Spleen (tissue), 11 donors: ENCODE data around the gene CZIB. TPM values are rescaled to one million over a fixed set of nuclear protein-coding genes. Genes with fewer than 3 reads are reported as not detected.

Experiments used
- DNase-seq: peaks from one replicate; pipeline ENCODE4 v3.0.0-alpha.2; 2020
- H3K27ac ChIP-seq, 8 donors: fragments of 200-600 bp; sonication (generic) in 7 of 8; 1 replicate in 4 of 8; 2 replicates in 4 of 8; pipeline versions ENCODE4 v1.5.0 to v1.8.0; 2016 to 2021; ENCODE audit warnings: inconsistent platforms in 4 of 8, mild to moderate bottlenecking in 4 of 8, moderate library complexity in 1 of 8
- H3K27me3 ChIP-seq, 7 donors: fragments of 200-600 bp; sonication (generic) in 6 of 7; replicated peaks in 1 of 7; 1 replicate in 4 of 7; 2 replicates in 3 of 7; pipeline versions ENCODE4 v1.5.0 to v1.8.0; 2016 to 2021; ENCODE audit warnings: inconsistent platforms in 3 of 7, mild to moderate bottlenecking in 1 of 7
- H3K36me3 ChIP-seq, 6 donors: fragments of 200-600 bp; sonication (generic) in 5 of 6; 1 replicate in 4 of 6; 2 replicates in 2 of 6; pipeline versions ENCODE4 v1.5.0 to v1.8.0; 2016 to 2021; ENCODE audit warnings: inconsistent platforms in 2 of 6
- H3K4me1 ChIP-seq, 6 donors: fragments of 200-600 bp; sonication (generic) in 5 of 6; 1 replicate in 3 of 6; 2 replicates in 3 of 6; pipeline versions ENCODE4 v1.5.0 to v1.8.0; 2016 to 2021; ENCODE audit warnings: inconsistent platforms in 3 of 6
- H3K4me3 ChIP-seq, 8 donors: fragments of 200-600 bp; sonication (generic) in 7 of 8; 1 replicate in 4 of 8; 2 replicates in 4 of 8; pipeline versions ENCODE4 v1.5.0 to v1.8.0; 2016 to 2021; ENCODE audit warnings: inconsistent platforms in 4 of 8, mild to moderate bottlenecking in 4 of 8, moderate library complexity in 2 of 8
- H3K9me3 ChIP-seq, 8 donors: fragments of 200-600 bp; sonication (generic) in 7 of 8; 1 replicate in 4 of 8; 2 replicates in 4 of 8; pipeline versions ENCODE4 v1.5.0 to v1.8.0; 2016 to 2021; ENCODE audit warnings: inconsistent platforms in 4 of 8
- POLR2A ChIP-seq, 3 donors: fragments of 450-650 bp; IDR thresholded peaks; one replicate each; pipeline ENCODE4 v1.5.1; 2017; ENCODE audit warnings: antibody characterized with exemption in 3 of 3, mild to moderate bottlenecking in 1 of 3
- POLR2AphosphoS5 ChIP-seq, 3 donors: sonication (generic); formaldehyde crosslinking; IDR thresholded peaks; one replicate each; pipeline ENCODE4 v1.5.1; 2017; ENCODE audit warnings: antibody characterized with exemption in 3 of 3
- WGBS, 5 donors: extraction: QIAGEN DNeasy Blood & Tissue Kit in 3 of 5; methylation state at CpG; one replicate each; pipeline versions ENCODE4 v1.1.5 to v1.1.7; 2013 to 2018; 5-methylcytosine and 5-hydroxymethylcytosine counted together
- intact Hi-C: fragments of 100-400 bp; cut with DNase I; formaldehyde crosslinking; loops from one replicate; pipeline ENCODE4 v1.15.0; 2023; ENCODE audit warnings: low total_unique reads
- polyA plus RNA-seq, 3 donors: library from polyadenylated mRNA; stranded (reverse); fragments of 200-250 nt; gene quantifications; one replicate each; pipeline ENCODE4 v1.2.1, GENCODE V29; 2013
- total RNA-seq, 7 donors: library from RNA; depleted of rRNA in 3 of 7; stranded (reverse); fragments of >200 nt in 3 of 7; fragmentation: NEBNext Ultra II Directional in 4 of 7; extraction: Animal tissue kit (Norgen Biotek cat#: 25700) in 4 of 7; gene quantifications; one replicate each; pipeline versions ENCODE4 v1.1.0 to v1.2.1, GENCODE V29; 2016 to 2021
- TF ChIP-seq, protein P1 (sequence below), 11 experiments: fragments of 200-600 bp in 7 of 11; fragments of 450-650 bp in 4 of 11; sonication (generic) in 4 of 11; IDR thresholded peaks in 8 of 11; conservative IDR thresholded peaks in 3 of 11; 1 replicate in 7 of 11; 2 replicates in 4 of 11; pipeline versions ENCODE4 v1.4.0 to v1.8.0; 2016 to 2021; ENCODE audit warnings: antibody characterized with exemption in 11 of 11, inconsistent platforms in 4 of 11, mild to moderate bottlenecking in 1 of 11
- donor health status: healthy with polysubstance abuse.
- donor health status: DM: no; HTN: no; CAD: no; lungs with moderate emphysema.
- donor health status: DM: no; HTN: no; CAD: no.
- donor health status: Bipolar disorder and iron deficiency.
- donor health status: healthy.
- donor health status: DM: no; HTN: no; CAD: no.
- donor health status: DM: yes; HTN: yes; CAD: no.

The CZIB gene
- total and polyA plus RNA-seq, 10 donors = 35.3 to 71.8 (median 47.7) TPM

DNA sequence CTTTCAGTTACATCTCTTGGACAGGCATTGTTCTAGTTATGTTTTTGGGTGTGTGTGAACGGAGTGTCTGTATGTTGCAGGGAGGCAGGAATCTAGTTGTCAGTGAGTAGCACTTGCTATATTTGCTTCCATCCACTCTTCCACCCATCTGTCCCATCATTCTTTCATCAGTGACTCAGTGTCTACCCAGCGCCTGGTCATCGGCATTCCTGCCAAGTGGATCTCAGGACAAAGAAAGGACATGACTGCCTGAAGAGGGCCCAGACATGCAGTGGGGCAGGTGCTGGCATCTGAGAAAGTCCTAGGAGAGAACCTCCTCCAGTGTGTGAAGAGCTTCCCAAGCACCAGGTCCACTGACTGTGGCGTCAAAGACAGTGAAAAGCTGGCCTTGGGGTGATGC, 45.1 kb upstream of the CZIB start:
- Histone ChIP-seq H3K27ac (no peak overlapping the region), H3K36me3 (peaks cover 0 to 77% (median 16%) of the 10 kb centered on the region in 6 donors), H3K4me1 (no peaks in the 10 kb centered on the region), H3K4me3 (no peak overlapping the region), H3K27me3 (no peaks in the 10 kb centered on the region), H3K9me3 (no peaks in the 10 kb centered on the region)
- TF ChIP-seq, protein P1, sequence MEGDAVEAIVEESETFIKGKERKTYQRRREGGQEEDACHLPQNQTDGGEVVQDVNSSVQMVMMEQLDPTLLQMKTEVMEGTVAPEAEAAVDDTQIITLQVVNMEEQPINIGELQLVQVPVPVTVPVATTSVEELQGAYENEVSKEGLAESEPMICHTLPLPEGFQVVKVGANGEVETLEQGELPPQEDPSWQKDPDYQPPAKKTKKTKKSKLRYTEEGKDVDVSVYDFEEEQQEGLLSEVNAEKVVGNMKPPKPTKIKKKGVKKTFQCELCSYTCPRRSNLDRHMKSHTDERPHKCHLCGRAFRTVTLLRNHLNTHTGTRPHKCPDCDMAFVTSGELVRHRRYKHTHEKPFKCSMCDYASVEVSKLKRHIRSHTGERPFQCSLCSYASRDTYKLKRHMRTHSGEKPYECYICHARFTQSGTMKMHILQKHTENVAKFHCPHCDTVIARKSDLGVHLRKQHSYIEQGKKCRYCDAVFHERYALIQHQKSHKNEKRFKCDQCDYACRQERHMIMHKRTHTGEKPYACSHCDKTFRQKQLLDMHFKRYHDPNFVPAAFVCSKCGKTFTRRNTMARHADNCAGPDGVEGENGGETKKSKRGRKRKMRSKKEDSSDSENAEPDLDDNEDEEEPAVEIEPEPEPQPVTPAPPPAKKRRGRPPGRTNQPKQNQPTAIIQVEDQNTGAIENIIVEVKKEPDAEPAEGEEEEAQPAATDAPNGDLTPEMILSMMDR (IDR thresholded peaks at IDR 0.05 in 8 of 11, conservative IDR thresholded peaks at IDR 0.05 in 3 of 11) = no peak
- TF ChIP-seq POLR2AphosphoS5 (IDR thresholded peaks at IDR 0.05) (no peak), POLR2A (IDR thresholded peaks at IDR 0.05) (no peak)
- DNase-seq = peak; percentile 30
- intact Hi-C loops = no loop called here
- whole genome bisulfite sequencing, 5 donors = 92 to 100% (median 97%) methylated on average over 4 of the region's 4 CpGs

GRCh38 chr1:53264048-53264447, 43.6 kb upstream of the CZIB start:
- peak; percentile 41 for DNase-seq
- H3K9me3 ChIP-seq = no peaks in the 10 kb centered on the region
- peaks cover 0 to 82% (median 16%) of the 10 kb centered on the region in 6 donors for H3K36me3 ChIP-seq
- no peaks in the 10 kb centered on the region for H3K27me3 ChIP-seq
- no peak overlapping the region for H3K27ac ChIP-seq
- WGBS, 5 donors = 97 to 100% (median 98%) methylated on average over 8 to 11 of the region's 11 CpGs
- H3K4me3 ChIP-seq = no peak overlapping the region
- TF ChIP-seq, protein P1 (IDR thresholded peaks at IDR 0.05 in 8 of 11, conservative IDR thresholded peaks at IDR 0.05 in 3 of 11) = no peak
- no peak for TF ChIP-seq POLR2AphosphoS5 (IDR thresholded peaks at IDR 0.05)
- TF ChIP-seq POLR2A (IDR thresholded peaks at IDR 0.05) = no peak
- intact Hi-C loops = no loop called here
- H3K4me1 ChIP-seq = no peaks in the 10 kb centered on the region

- peaks cover 0 to 94% (median 16%) of the 10 kb centered on the region in 6 donors for H3K36me3 ChIP-seq
- H3K4me3 ChIP-seq = no peak overlapping the region
- H3K4me1 ChIP-seq = no peaks in the 10 kb centered on the region
- H3K27ac ChIP-seq = no peak overlapping the region
- H3K27me3 ChIP-seq = no peaks in the 10 kb centered on the region
- no peak for TF ChIP-seq POLR2AphosphoS5 (IDR thresholded peaks at IDR 0.05)
- no peak for TF ChIP-seq POLR2A (IDR thresholded peaks at IDR 0.05)
- TF ChIP-seq, protein P1 (IDR thresholded peaks at IDR 0.05 in 8 of 11, conservative IDR thresholded peaks at IDR 0.05 in 3 of 11) = no peak
- WGBS, 5 donors = 90 to 97% (median 95%) methylated on average over 2 to 3 of the region's 3 CpGs
- DNase-seq = peak; percentile 37
- intact Hi-C loops = no loop called here
- no peaks in the 10 kb centered on the region for H3K9me3 ChIP-seq
These were observed 41.6 kb upstream of the CZIB start for GRCh38 chr1:53262000-53262399.

DNA sequence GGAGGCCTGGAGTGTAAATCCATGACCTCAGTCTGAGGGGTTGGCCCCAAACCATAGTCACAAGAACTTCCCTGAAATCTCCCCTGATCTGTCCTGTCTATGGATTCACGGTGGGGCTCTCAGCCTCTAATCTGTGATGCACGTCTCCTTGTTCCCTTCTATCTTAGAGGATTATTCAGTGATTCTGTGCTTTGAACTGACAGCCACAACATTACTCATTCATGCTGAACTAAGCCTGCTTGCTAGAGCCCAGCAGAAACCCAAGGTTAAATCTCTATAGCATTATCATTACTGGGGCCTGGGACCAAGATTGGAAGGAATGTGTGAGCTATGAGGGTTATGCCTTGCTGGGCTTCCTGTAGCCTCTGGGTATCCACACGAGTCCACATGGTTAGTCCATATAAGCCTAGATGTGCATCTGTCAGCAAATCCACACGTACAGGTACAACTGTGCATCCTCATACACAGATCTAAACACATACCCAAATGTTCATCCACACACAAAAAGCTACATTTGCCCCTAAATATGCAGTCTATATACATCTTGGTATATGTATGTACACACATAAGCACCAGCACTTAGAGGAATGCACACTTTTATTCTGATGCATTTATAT, 40.3 kb upstream of the CZIB start:
- DNase-seq = no peak
- H3K27ac ChIP-seq = no peak overlapping the region
- H3K36me3 ChIP-seq = peaks cover 0 to 96% (median 15%) of the 10 kb centered on the region in 6 donors
- H3K4me1 ChIP-seq = no peaks in the 10 kb centered on the region
- TF ChIP-seq, protein P1 (IDR thresholded peaks at IDR 0.05 in 8 of 11, conservative IDR thresholded peaks at IDR 0.05 in 3 of 11) = no peak
- TF ChIP-seq POLR2AphosphoS5 (IDR thresholded peaks at IDR 0.05) (no peak), POLR2A (IDR thresholded peaks at IDR 0.05) (no peak)
- intact Hi-C loops = no loop called here
- H3K4me3 ChIP-seq = no peak overlapping the region
- 81 to 94% (median 89%) methylated on average over 4 of the region's 4 CpGs for WGBS, 5 donors
- H3K9me3 ChIP-seq = no peaks in the 10 kb centered on the region
- no peaks in the 10 kb centered on the region for H3K27me3 ChIP-seq
